A673 (cell line): Measurements from ENCODE around the gene PKNOX2. TPM values are rescaled to one million over a fixed set of nuclear protein-coding genes. Genes with fewer than 3 reads are reported as not detected.

ENCODE experiments used
- BruUV-seq: library from RNA; stranded (reverse); fragments of 400-500 nt; replicated peaks from 2 replicates; lab custom pipeline; 2021; lab: Mats Ljungman, UMichigan
- CTCF ChIA-PET: fragments of 300-600 bp; sonication (Branson Sonifier 250); formaldehyde crosslinking; loops from one replicate; lab custom pipeline; 2022; ENCODE audit warnings: antibody characterized with exemption; lab: Charles Lee
- POLR2A ChIA-PET: fragments of 300-600 bp; sonication (Branson Sonifier 250); formaldehyde crosslinking; loops from one replicate; lab custom pipeline; 2022; ENCODE audit warnings: antibody characterized with exemption; ENCODE audit not compliant: low non-redundant PET; lab: Charles Lee
- DNase-seq: peaks from one replicate; pipeline ENCODE4 v3.0.0-alpha.2; 2015; ENCODE audit warnings: low spot score
- H3K27ac ChIP-seq: fragments of 200-600 bp; sonication (generic); 2 replicates; pipeline ENCODE4 v1.5.1; 2016; ENCODE audit warnings: mixed run types, low read depth, mild to moderate bottlenecking, mixed read lengths, antibody characterized with exemption, low read length; ENCODE audit not compliant: poor library complexity, severe bottlenecking
- H3K27me3 ChIP-seq: fragments of 200-600 bp; sonication (generic); replicated peaks from 2 replicates; pipeline ENCODE4 v1.6.1; 2017; ENCODE audit warnings: mixed run types, low read depth, mild to moderate bottlenecking, mixed read lengths, antibody characterized with exemption, low read length; ENCODE audit not compliant: insufficient read depth, poor library complexity
- H3K36me3 ChIP-seq: fragments of 200-600 bp; sonication (generic); 2 replicates; pipeline ENCODE4 v1.6.1; 2016; ENCODE audit warnings: mixed run types, mild to moderate bottlenecking, mixed read lengths, antibody characterized with exemption, low read length; ENCODE audit not compliant: insufficient read depth, poor library complexity, severe bottlenecking
- H3K4me1 ChIP-seq: fragments of 200-600 bp; sonication (generic); 2 replicates; pipeline ENCODE4 v1.6.1; 2017; ENCODE audit warnings: mixed run types, mild to moderate bottlenecking, mixed read lengths, antibody characterized with exemption, low read length; ENCODE audit not compliant: insufficient read depth, poor library complexity, severe bottlenecking
- H3K4me3 ChIP-seq: fragments of 200-600 bp; sonication (generic); 2 replicates; pipeline ENCODE4 v1.5.1; 2016; ENCODE audit warnings: low read depth, mixed run types, mild to moderate bottlenecking, mixed read lengths, low read length; ENCODE audit not compliant: poor library complexity, severe bottlenecking
- H3K9me3 ChIP-seq: fragments of 200-600 bp; sonication (generic); 2 replicates; pipeline ENCODE4 v1.6.1; 2016; ENCODE audit warnings: mixed run types, low read depth, mild to moderate bottlenecking, mixed read lengths, antibody characterized with exemption, low read length; ENCODE audit not compliant: poor library complexity, severe bottlenecking
- EZH2 ChIP-seq: fragments of 200-600 bp; sonication (generic); IDR thresholded peaks from 2 replicates; pipeline ENCODE4 v1.6.1; 2017; ENCODE audit warnings: borderline replicate concordance, low read depth, mild to moderate bottlenecking, mixed read lengths, antibody characterized with exemption, low read length; ENCODE audit not compliant: poor library complexity, severe bottlenecking
- intact Hi-C: fragments of 100-400 bp; cut with micrococcal nuclease; formaldehyde crosslinking; loops from one replicate; pipeline ENCODE4 v1.10.0; 2022; ENCODE audit not compliant: unreplicated experiment
- total RNA-seq: library from RNA; stranded (reverse); gene quantifications from 2 replicates; pipeline ENCODE4 v1.2.3, GENCODE V29; 2021
- TF ChIP-seq, protein P1 (sequence below): fragments of 300-800, 200-600 bp; sonication (generic); conservative IDR thresholded peaks from 2 replicates; pipeline ENCODE4 v1.5.1; 2017; ENCODE audit warnings: low read depth, mild to moderate bottlenecking, antibody characterized with exemption, low read length, moderate library complexity, mixed read lengths

The PKNOX2 gene
- total RNA-seq, 1 experiment from 2014 or later = 1.1 TPM

DNA sequence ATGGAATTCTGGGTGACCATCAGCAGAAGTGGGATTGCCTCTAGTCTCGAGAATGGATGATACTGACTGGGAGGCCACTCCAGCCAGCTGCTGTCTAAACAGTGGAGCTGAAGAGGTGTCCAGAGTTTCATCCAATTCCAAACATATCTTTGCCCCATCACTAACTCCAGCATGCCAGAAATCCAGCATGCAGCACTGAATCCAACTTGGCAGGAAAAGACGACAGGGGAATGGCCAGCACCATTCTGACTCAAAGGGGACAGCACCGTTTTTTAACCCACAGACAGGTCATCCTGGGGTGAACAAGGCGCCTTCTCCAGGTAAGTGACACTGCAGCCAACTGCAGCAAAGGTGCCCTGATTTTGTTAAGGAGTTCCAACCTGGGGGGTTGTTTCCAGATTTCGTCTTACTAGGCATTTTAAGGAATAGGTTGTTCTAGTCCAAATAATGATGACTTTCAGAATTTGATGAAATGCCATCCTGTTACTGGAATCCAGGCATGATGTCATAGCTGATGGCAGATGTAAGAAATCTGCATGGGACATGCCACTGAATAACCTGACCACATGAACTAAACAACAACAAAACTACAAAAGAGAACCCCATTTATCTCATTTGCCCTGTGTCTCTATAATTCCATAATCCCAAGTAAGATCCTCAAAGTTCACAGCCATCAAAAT is 299.2 kb downstream of the PKNOX2 start:
- ChIA-PET POLR2A (no interaction called here), CTCF (no interaction called here)
- no TSS peak for BruUV-seq
- H3K4me3 ChIP-seq = no peak overlapping the region
- DNase-seq = no peak
- no peaks in the 10 kb centered on the region for H3K36me3 ChIP-seq
- H3K4me1 ChIP-seq = no peaks in the 10 kb centered on the region
- intact Hi-C loops = no loop called here
- no peaks in the 10 kb centered on the region for H3K9me3 ChIP-seq
- no peak overlapping the region for H3K27ac ChIP-seq
- H3K27me3 ChIP-seq = no peaks in the 10 kb centered on the region
- no peak for TF ChIP-seq EZH2
- TF ChIP-seq, protein P1, sequence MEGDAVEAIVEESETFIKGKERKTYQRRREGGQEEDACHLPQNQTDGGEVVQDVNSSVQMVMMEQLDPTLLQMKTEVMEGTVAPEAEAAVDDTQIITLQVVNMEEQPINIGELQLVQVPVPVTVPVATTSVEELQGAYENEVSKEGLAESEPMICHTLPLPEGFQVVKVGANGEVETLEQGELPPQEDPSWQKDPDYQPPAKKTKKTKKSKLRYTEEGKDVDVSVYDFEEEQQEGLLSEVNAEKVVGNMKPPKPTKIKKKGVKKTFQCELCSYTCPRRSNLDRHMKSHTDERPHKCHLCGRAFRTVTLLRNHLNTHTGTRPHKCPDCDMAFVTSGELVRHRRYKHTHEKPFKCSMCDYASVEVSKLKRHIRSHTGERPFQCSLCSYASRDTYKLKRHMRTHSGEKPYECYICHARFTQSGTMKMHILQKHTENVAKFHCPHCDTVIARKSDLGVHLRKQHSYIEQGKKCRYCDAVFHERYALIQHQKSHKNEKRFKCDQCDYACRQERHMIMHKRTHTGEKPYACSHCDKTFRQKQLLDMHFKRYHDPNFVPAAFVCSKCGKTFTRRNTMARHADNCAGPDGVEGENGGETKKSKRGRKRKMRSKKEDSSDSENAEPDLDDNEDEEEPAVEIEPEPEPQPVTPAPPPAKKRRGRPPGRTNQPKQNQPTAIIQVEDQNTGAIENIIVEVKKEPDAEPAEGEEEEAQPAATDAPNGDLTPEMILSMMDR = no peak

DNA sequence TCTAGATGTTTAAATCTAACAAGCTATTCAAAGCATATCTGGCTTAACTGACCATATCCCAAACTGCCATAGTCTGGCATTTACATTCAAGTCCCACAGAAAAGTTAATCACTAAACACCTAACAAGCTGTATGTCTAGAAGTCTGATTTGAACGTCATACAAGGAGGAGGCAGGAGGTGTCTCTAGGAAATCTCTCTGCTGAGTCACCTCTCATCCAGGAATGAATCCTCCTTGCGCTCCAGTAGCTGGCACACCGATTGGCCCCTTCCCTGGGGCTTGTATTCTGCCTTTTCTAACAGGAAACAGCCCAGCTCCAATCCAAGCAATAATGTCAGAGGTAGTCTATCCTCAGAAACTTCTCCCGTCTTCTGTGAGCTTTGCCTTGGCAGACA is 299.7 kb downstream of the PKNOX2 start:
- H3K4me3 ChIP-seq = no peak overlapping the region
- no peaks in the 10 kb centered on the region for H3K4me1 ChIP-seq
- ChIA-PET POLR2A (no interaction called here), CTCF (no interaction called here)
- no peaks in the 10 kb centered on the region for H3K36me3 ChIP-seq
- no peak overlapping the region for H3K27ac ChIP-seq
- DNase-seq = no peak
- intact Hi-C loops = no loop called here
- TF ChIP-seq EZH2 = no peak
- TF ChIP-seq, protein P1 = no peak
- no peaks in the 10 kb centered on the region for H3K9me3 ChIP-seq
- no TSS peak for BruUV-seq
- no peaks in the 10 kb centered on the region for H3K27me3 ChIP-seq

DNA sequence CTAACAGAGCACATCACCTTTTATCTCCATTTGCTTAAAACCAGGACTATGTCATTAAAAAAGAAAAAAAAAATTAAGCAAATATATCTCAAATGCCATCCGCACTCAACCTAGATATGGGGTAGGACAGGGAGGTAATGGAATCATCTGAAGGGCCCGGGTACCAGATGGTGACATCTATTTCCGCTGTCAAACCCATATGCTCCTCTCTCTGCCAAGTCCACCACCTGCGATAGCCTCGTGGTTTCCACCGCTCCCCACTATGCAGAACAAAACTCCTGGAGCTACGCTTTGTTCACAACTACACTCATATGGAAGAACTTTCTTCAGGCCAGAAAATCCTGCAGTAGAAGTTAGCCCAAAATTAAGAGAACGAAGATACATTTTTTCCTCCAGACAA is 300.1 kb downstream of the PKNOX2 start:
- no peaks in the 10 kb centered on the region for H3K9me3 ChIP-seq
- H3K4me1 ChIP-seq = no peaks in the 10 kb centered on the region
- H3K27me3 ChIP-seq = no peaks in the 10 kb centered on the region
- no TSS peak for BruUV-seq
- no peak overlapping the region for H3K27ac ChIP-seq
- no peaks in the 10 kb centered on the region for H3K36me3 ChIP-seq
- intact Hi-C loops = no loop called here
- ChIA-PET POLR2A (no interaction called here), CTCF (no interaction called here)
- TF ChIP-seq, protein P1 = no peak
- TF ChIP-seq EZH2 = no peak
- no peak for DNase-seq
- no peak overlapping the region for H3K4me3 ChIP-seq
